ENCODE measurements around the gene KIAA0825. TPM values are rescaled to one million over a fixed set of nuclear protein-coding genes. Genes with fewer than 3 reads are reported as not detected.
"Not testable (repeated sequence)": the region's sequence is repeated elsewhere in the genome, so short reads cannot be mapped to it uniquely, and the experiment has no call there.

The KIAA0825 gene
- total RNA-seq, 4 donors from 2014 or later = 2.5 to 9.3 (median 5.3) TPM

- TF ChIP-seq CTCF (IDR thresholded peaks at IDR 0.05) = no peak
- DNase-seq (ENCODE audit: low spot score) = no peak
- no peak for ATAC-seq (ENCODE audit: low FRiP score)
These were observed 456.6 kb downstream of the KIAA0825 start for GRCh38 chr5:94161801-94162200.

- DNase-seq (ENCODE audit: low spot score) = no peak
- no peak for TF ChIP-seq CTCF (IDR thresholded peaks at IDR 0.05)
- ATAC-seq (ENCODE audit: low FRiP score) = no peak
These were observed 459.3 kb downstream of the KIAA0825 start for GRCh38 chr5:94159144-94159543.

GRCh38 chr5:94157704-94158539, 460.5 kb downstream of the KIAA0825 start:
- DNase-seq (ENCODE audit: low spot score) (no peak), ATAC-seq (ENCODE audit: low FRiP score) (no peak)
- no peak for TF ChIP-seq CTCF (IDR thresholded peaks at IDR 0.05)

GRCh38 chr5:94154672-94155071, 463.7 kb downstream of the KIAA0825 start:
- ATAC-seq (ENCODE audit: low FRiP score) (no peak), DNase-seq (ENCODE audit: low spot score) (no peak)
- TF ChIP-seq CTCF (IDR thresholded peaks at IDR 0.05) = no peak

- ATAC-seq (ENCODE audit: low FRiP score) (no peak), DNase-seq (ENCODE audit: low spot score) (no peak)
- TF ChIP-seq CTCF (IDR thresholded peaks at IDR 0.05) = no peak
These were observed 464.5 kb downstream of the KIAA0825 start for GRCh38 chr5:94153736-94154450.

GRCh38 chr5:94143621-94144020, 474.8 kb downstream of the KIAA0825 start:
- ATAC-seq (ENCODE audit: low FRiP score); DNase-seq (ENCODE audit: low spot score): not testable (repeated sequence)

- no peak for TF ChIP-seq CTCF (IDR thresholded peaks at IDR 0.05)
- DNase-seq (ENCODE audit: low spot score) (no peak), ATAC-seq (ENCODE audit: low FRiP score) (no peak)
These were observed 478.1 kb downstream of the KIAA0825 start for GRCh38 chr5:94140300-94140699.

All from omental fat pad (tissue), 4 donors.